ENCODE results near the gene INAFM2. TPM values are rescaled to one million over a fixed set of nuclear protein-coding genes. Genes with fewer than 3 reads are reported as not detected.
A peak's percentile ranks its signal among the peaks of the same experiment; 100 is the strongest.

Gene INAFM2
- polyA plus RNA-seq, 3 donors, result 5.1 to 19.6 (median 8.3) TPM

DNA sequence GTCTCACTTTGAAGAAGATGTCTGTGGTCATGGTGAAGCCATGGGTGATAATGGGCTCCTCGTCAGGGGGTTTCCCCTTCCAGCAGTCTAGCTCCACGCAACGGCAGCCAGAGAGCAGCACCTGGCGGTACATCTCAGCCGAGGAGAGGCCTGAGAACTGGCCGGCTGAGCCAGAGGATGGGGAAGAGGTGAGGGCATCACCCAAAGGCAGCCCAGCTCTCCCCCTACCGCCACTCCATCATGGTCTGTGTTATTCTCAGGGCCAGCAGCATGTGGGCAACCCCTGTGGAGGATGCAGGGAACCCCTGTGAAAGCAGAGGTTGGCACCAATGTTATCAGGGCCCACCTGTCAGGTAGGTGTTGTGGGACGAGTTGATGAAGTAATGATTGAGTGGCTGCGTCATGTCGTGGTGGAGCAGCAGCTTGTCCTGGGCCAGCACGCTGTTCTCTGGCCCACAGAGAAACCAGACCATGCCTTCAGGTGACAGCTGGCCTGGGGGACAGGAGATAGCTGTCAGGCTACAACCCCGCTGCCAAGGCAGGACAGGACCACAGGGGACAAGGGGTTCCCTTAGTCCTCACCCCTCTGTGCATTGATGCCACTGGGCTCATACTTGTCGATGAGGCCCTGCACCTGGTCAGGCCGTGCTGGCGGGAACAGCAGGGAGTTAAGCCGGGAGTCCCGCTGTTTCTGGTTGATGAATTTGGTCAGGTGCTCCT is 25.1 kb upstream of the INAFM2 start:
- Mint-ChIP-seq H3K4me1 (peaks cover 37% of the 10 kb centered on the region), H3K9me3 (no peaks in the 10 kb centered on the region), H3K4me3 (no peak overlapping the region), H3K27ac (peak overlapping the region in 2 of 7 donors; percentile 20 to 80), H3K36me3 (peaks cover 86 to 98% of the 10 kb centered on the region in 2 donors), H3K27me3 (ENCODE audit: low read depth in 3 of 3) (peaks cover 0 to 1% (median 1%) of the 10 kb centered on the region in 3 donors)
- Histone ChIP-seq H3K9ac (ENCODE audit: insufficient read depth, low read length, poor library complexity, severe bottlenecking) (no peak overlapping the region), H3K27ac (ENCODE audit: low read depth in 1 of 2, low read length in 2 of 2) (no peak overlapping the region), H3K9me3 (replicated peaks in 1 of 2; ENCODE audit: control insufficient read depth in 1 of 2, insufficient read depth in 1 of 2, low read length in 2 of 2) (no peaks in the 10 kb centered on the region), H3K4me2 (replicated peaks; ENCODE audit: extremely low read depth, low read length, poor library complexity, severe bottlenecking) (no peak overlapping the region), H4K20me1 (ENCODE audit: insufficient read depth, low read length) (peaks cover 100% of the 10 kb centered on the region), H3K79me2 (ENCODE audit: insufficient read depth, low read length) (peaks cover 56% of the 10 kb centered on the region), H2AFZ (ENCODE audit: insufficient read depth, low read depth, low read length, poor library complexity, severe bottlenecking) (no peak overlapping the region), H3K36me3 (replicated peaks in 1 of 2; ENCODE audit: control insufficient read depth in 1 of 2, insufficient read depth in 2 of 2, low read length in 2 of 2) (peaks cover 95 to 100% of the 10 kb centered on the region in 2 donors), H3K27me3 (ENCODE audit: control insufficient read depth in 2 of 2, insufficient read depth in 2 of 2, low read length in 2 of 2) (no peaks in the 10 kb centered on the region), H3K4me3 (replicated peaks in 1 of 3; ENCODE audit: low read depth in 2 of 3, low read length in 3 of 3) (no peak overlapping the region), H3K4me1 (ENCODE audit: control insufficient read depth in 1 of 2, insufficient read depth in 2 of 2, low read length in 2 of 2) (peaks cover 31 to 38% of the 10 kb centered on the region in 2 donors)
- TF ChIP-seq CTCF (IDR thresholded peaks at IDR 0.05), result no peak
- WGBS (ENCODE audit: insufficient coverage), result 97% methylated on average over 13 of the region's 17 CpGs
- intact Hi-C loops (cut with micrococcal nuclease), result no loop called here
- DNase-seq, result no peak

DNA sequence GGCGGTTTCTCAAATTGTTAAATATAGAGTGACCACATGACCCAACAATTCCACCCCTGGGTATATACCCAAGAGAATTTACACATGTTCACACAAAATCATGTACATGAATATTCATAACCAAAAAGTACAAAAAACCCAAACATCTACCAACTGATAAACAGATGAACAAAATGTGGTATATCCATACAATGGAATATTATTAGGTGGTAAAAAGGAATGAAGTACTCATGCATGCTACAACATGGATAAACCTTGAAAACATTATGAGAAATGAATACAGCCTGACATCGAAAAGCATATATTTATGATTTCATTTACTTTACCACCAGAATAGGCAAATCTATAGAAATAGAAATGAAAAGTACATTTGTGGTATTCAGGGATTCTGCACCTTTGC is 23.1 kb upstream of the INAFM2 start:
- Mint-ChIP-seq H3K27ac (peak overlapping the region in 1 of 7 donors; percentile 68), H3K36me3 (peaks cover 86 to 98% of the 10 kb centered on the region in 2 donors), H3K27me3 (ENCODE audit: low read depth in 3 of 3) (peaks cover 0 to 1% (median 0%) of the 10 kb centered on the region in 3 donors), H3K4me3 (no peak overlapping the region), H3K9me3 (no peaks in the 10 kb centered on the region), H3K4me1 (peaks cover 48% of the 10 kb centered on the region)
- H3K4me3 ChIP-seq (replicated peaks in 1 of 3; ENCODE audit: low read depth in 2 of 3, low read length in 3 of 3), result no peak overlapping the region
- no peak overlapping the region for H3K4me2 ChIP-seq (replicated peaks; ENCODE audit: extremely low read depth, low read length, poor library complexity, severe bottlenecking)
- no peak for TF ChIP-seq CTCF (IDR thresholded peaks at IDR 0.05)
- no peak overlapping the region for H3K9ac ChIP-seq (ENCODE audit: insufficient read depth, low read length, poor library complexity, severe bottlenecking)
- intact Hi-C loops (cut with micrococcal nuclease), result no loop called here
- H3K4me1 ChIP-seq (ENCODE audit: control insufficient read depth in 1 of 2, insufficient read depth in 2 of 2, low read length in 2 of 2), result peaks cover 37 to 48% of the 10 kb centered on the region in 2 donors
- no peaks in the 10 kb centered on the region for H3K9me3 ChIP-seq (replicated peaks in 1 of 2; ENCODE audit: control insufficient read depth in 1 of 2, insufficient read depth in 1 of 2, low read length in 2 of 2)
- peaks cover 88 to 100% of the 10 kb centered on the region in 2 donors for H3K36me3 ChIP-seq (replicated peaks in 1 of 2; ENCODE audit: control insufficient read depth in 1 of 2, insufficient read depth in 2 of 2, low read length in 2 of 2)
- H4K20me1 ChIP-seq (ENCODE audit: insufficient read depth, low read length), result peaks cover 100% of the 10 kb centered on the region
- no peak overlapping the region for H2AFZ ChIP-seq (ENCODE audit: insufficient read depth, low read depth, low read length, poor library complexity, severe bottlenecking)
- DNase-seq, result no peak
- H3K79me2 ChIP-seq (ENCODE audit: insufficient read depth, low read length), result peaks cover 66% of the 10 kb centered on the region
- WGBS (ENCODE audit: insufficient coverage), result no CpG with 5 or more reads among the region's 2 CpGs
- H3K27ac ChIP-seq (ENCODE audit: low read depth in 1 of 2, low read length in 2 of 2), result peak overlapping the region in 1 of 2 donors; percentile 28
- H3K27me3 ChIP-seq (ENCODE audit: control insufficient read depth in 2 of 2, insufficient read depth in 2 of 2, low read length in 2 of 2), result no peaks in the 10 kb centered on the region

Data from CD14-positive monocyte (primary cell).